Keratinocyte (primary cell): ENCODE measurements around the gene KDM5B. TPM values are rescaled to one million over a fixed set of nuclear protein-coding genes. Genes with fewer than 3 reads are reported as not detected.
"Not testable (repeated sequence)": the region's sequence is repeated elsewhere in the genome, so short reads cannot be mapped to it uniquely, and the experiment has no call there.

Experiments
- DNase-seq: peaks from one replicate; pipeline ENCODE4 v3.0.0-alpha.2; 2011; ENCODE audit warnings: low read depth, missing footprints, low spot score
- FAIRE-seq: peaks from 2 replicates; lab custom pipeline; 2011; peaks lifted over from hg19 to GRCh38; lab: Jason Lieb, UNC
- H2AFZ ChIP-seq: 2 replicates; pipeline ENCODE4 v1.6.0; 2012; ENCODE audit warnings: low read length, control low read depth, inconsistent platforms; ENCODE audit not compliant: control insufficient read depth
- H3K27ac ChIP-seq: 2 replicates; pipeline ENCODE4 v1.5.1; 2011; ENCODE audit warnings: low read length; ENCODE audit not compliant: control insufficient read depth, insufficient read depth
- H3K27me3 ChIP-seq: 3 replicates; pipeline ENCODE4 v1.6.0; 2011; ENCODE audit warnings: low read length; ENCODE audit not compliant: control insufficient read depth, insufficient read depth; ENCODE audit errors: extremely low read depth
- H3K36me3 ChIP-seq, 2 experiments: 2 replicates in 1 of 2; 3 replicates in 1 of 2; pipeline ENCODE4 v1.5.1; 2011; ENCODE audit warnings: low read length in 2 of 2, mild to moderate bottlenecking in 1 of 2; ENCODE audit not compliant: control insufficient read depth in 2 of 2, insufficient read depth in 2 of 2; ENCODE audit errors: extremely low read depth in 1 of 2
- H3K4me1 ChIP-seq: 3 replicates; pipeline ENCODE4 v1.5.1; 2011; ENCODE audit warnings: low read length; ENCODE audit not compliant: control insufficient read depth, insufficient read depth; ENCODE audit errors: extremely low read depth
- H3K4me2 ChIP-seq: 3 replicates; pipeline ENCODE4 v1.6.0; 2011; ENCODE audit warnings: low read depth, low read length; ENCODE audit not compliant: control insufficient read depth, insufficient read depth; ENCODE audit errors: extremely low read depth
- H3K4me3 ChIP-seq, 3 experiments: fragments of 200-600 bp in 1 of 3; sonication (generic) in 1 of 3; 2 replicates in 2 of 3; 3 replicates in 1 of 3; pipeline ENCODE4 v1.5.1; 2011 to 2016; ENCODE audit warnings: low read length in 3 of 3, mild to moderate bottlenecking in 3 of 3, control low read depth in 2 of 3, inconsistent platforms in 1 of 3, low read depth in 1 of 3, mixed read lengths in 1 of 3, mixed run types in 1 of 3, moderate library complexity in 1 of 3; ENCODE audit not compliant: control insufficient read depth in 2 of 3, insufficient read depth in 2 of 3; ENCODE audit errors: extremely low read depth in 1 of 3
- H3K79me2 ChIP-seq: 2 replicates; pipeline ENCODE4 v1.6.0; 2012; ENCODE audit warnings: low read length; ENCODE audit not compliant: control insufficient read depth, insufficient read depth
- H3K9ac ChIP-seq: 3 replicates; pipeline ENCODE4 v1.6.0; 2011; ENCODE audit warnings: low read length; ENCODE audit not compliant: control insufficient read depth, insufficient read depth; ENCODE audit errors: extremely low read depth
- H3K9me1 ChIP-seq: 3 replicates; pipeline ENCODE4 v1.6.0; 2011; ENCODE audit warnings: low read length; ENCODE audit not compliant: control insufficient read depth, insufficient read depth; ENCODE audit errors: extremely low read depth
- H3K9me3 ChIP-seq: 2 replicates; pipeline ENCODE4 v1.5.1; 2012; ENCODE audit warnings: low read depth, low read length; ENCODE audit not compliant: control insufficient read depth
- H4K20me1 ChIP-seq: 3 replicates; pipeline ENCODE4 v1.6.0; 2011; ENCODE audit warnings: low read length; ENCODE audit not compliant: control insufficient read depth, insufficient read depth; ENCODE audit errors: extremely low read depth
- EZH2 ChIP-seq: IDR thresholded peaks from one replicate; pipeline ENCODE4 v1.6.1; 2012; ENCODE audit warnings: inconsistent platforms, mild to moderate bottlenecking, low read length, moderate library complexity
- dilution Hi-C: fragments of 300-500 bp; cut with MboI; formaldehyde crosslinking; loops from one replicate; pipeline ENCODE4 v1.7.0; 2020; ENCODE audit warnings: low sequenced_read_pairs; ENCODE audit not compliant: extremely low pct_ligation_motif_present
- polyA plus RNA-seq, 5 experiments: library from polyadenylated mRNA; depleted of rRNA in 3 of 5; stranded (reverse) in 3 of 5; stranded (forward) in 1 of 5; unstranded in 1 of 5; fragments of >200 nt; gene quantifications; 1 replicate in 1 of 5; 2 replicates in 3 of 5; 3 replicates in 1 of 5; pipeline versions ENCODE4 v1.2.1 to v1.2.3, GENCODE V29; 2011 to 2012; ENCODE audit warnings: missing spikeins in 2 of 5, low read depth in 1 of 5, low replicate concordance in 1 of 5
- TF ChIP-seq, protein P1 (sequence below), 3 experiments: IDR thresholded peaks in 1 of 3; conservative IDR thresholded peaks in 1 of 3; optimal IDR thresholded peaks in 1 of 3; 2 replicates in 2 of 3; 3 replicates in 1 of 3; pipeline versions ENCODE3 to v1.5.1; 2011; ENCODE audit warnings: low read length in 3 of 3, mild to moderate bottlenecking in 3 of 3, moderate library complexity in 2 of 3, control low read depth in 1 of 3, inconsistent platforms in 1 of 3; ENCODE audit not compliant: insufficient read depth in 2 of 3; ENCODE audit errors: extremely low read depth in 1 of 3

Gene KDM5B
- polyA plus RNA-seq, 1 donor (not counting 4 experiments of a cell fraction or from before 2014, with no cell fraction given), result 60.1 TPM

DNA sequence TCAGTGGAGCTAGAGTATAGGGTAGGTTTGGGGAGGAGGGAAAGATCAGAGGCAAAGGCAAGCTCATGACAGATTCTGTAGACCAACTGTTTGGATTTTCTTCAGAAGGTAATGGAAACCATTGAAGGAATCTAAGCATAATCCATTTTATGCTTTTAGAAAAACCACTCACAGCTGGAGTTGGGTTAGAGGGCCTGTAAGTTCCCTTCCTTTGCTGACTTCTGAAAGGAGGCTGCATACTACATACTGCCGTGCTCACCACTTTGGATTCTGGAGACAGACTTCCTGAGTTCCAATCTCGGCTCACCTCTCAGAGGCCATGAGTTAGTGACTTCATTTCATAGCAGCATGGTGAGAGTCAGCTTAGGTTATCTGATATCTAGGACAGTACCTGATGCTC is 91.6 kb downstream of the KDM5B start:
- H3K36me3 ChIP-seq, result no peaks in the 10 kb centered on the region
- H2AFZ ChIP-seq, result no peak overlapping the region
- TF ChIP-seq, protein P1, sequence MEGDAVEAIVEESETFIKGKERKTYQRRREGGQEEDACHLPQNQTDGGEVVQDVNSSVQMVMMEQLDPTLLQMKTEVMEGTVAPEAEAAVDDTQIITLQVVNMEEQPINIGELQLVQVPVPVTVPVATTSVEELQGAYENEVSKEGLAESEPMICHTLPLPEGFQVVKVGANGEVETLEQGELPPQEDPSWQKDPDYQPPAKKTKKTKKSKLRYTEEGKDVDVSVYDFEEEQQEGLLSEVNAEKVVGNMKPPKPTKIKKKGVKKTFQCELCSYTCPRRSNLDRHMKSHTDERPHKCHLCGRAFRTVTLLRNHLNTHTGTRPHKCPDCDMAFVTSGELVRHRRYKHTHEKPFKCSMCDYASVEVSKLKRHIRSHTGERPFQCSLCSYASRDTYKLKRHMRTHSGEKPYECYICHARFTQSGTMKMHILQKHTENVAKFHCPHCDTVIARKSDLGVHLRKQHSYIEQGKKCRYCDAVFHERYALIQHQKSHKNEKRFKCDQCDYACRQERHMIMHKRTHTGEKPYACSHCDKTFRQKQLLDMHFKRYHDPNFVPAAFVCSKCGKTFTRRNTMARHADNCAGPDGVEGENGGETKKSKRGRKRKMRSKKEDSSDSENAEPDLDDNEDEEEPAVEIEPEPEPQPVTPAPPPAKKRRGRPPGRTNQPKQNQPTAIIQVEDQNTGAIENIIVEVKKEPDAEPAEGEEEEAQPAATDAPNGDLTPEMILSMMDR (optimal IDR thresholded peaks at IDR 0.05 in 1 of 3, IDR thresholded peaks at IDR 0.05 in 1 of 3, conservative IDR thresholded peaks at IDR 0.05 in 1 of 3; ENCODE audit: extremely low read depth in 1 of 3, insufficient read depth in 2 of 3, low read length in 3 of 3), result no peak
- no peak for TF ChIP-seq EZH2
- no peaks in the 10 kb centered on the region for H3K9me3 ChIP-seq
- no peak overlapping the region for H3K9ac ChIP-seq
- H4K20me1 ChIP-seq, result no peaks in the 10 kb centered on the region
- DNase-seq (no peak), FAIRE-seq (no peak)
- no peaks in the 10 kb centered on the region for H3K9me1 ChIP-seq
- no peak overlapping the region for H3K4me3 ChIP-seq
- no peaks in the 10 kb centered on the region for H3K4me1 ChIP-seq
- dilution Hi-C loops, result no loop called here
- peaks cover 16% of the 10 kb centered on the region for H3K27me3 ChIP-seq
- no peak overlapping the region for H3K27ac ChIP-seq
- H3K4me2 ChIP-seq, result no peak overlapping the region
- no peaks in the 10 kb centered on the region for H3K79me2 ChIP-seq

DNA sequence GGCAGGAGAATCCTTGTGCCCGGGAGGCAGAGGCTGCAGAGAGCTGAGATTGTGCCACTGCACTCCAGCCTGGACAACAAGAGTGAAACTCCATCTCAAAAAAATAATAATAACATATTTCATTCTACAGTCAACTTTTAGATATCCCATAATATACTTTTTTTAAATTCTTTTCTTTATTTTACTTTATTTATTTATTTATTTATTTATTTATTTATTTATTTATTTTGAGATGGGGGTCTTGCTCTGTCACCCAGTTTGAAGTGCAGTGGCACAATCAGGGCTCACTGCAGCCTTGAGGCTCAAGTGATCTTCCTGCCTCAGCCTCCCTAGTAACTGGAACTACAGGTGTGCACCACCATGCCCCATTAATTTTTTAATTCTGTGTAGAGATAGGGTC is 94.0 kb downstream of the KDM5B start:
- H3K27ac ChIP-seq, H3K36me3 ChIP-seq, H2AFZ ChIP-seq, H3K4me3 ChIP-seq, H3K9ac ChIP-seq, H3K9me1 ChIP-seq, H4K20me1 ChIP-seq, H3K4me2 ChIP-seq, DNase-seq, dilution Hi-C loops, H3K4me1 ChIP-seq, H3K79me2 ChIP-seq, FAIRE-seq, H3K9me3 ChIP-seq: not testable (repeated sequence)
- peaks cover 40% of the 10 kb centered on the region for H3K27me3 ChIP-seq

DNA sequence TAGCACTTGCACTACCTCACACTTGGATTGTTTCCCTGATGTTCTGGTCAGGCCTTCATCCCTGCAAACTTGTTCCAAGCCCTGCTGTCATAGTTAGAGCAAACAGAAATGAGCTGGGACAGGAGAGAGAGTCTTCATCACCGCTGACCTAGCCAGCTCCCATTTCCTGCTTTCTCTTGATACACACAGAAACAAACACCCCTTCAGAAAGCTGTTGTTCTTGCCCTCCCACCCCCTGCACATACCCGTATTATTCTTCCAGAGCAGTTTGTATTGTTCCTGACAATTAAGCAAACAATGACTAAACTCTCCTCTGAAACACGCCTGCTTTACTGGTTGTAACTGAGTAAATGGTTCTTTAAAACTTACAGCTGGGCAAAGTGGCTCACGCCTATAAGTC is 95.1 kb downstream of the KDM5B start:
- H3K4me2 ChIP-seq, result no peak overlapping the region
- H3K36me3 ChIP-seq, result no peaks in the 10 kb centered on the region
- H3K27ac ChIP-seq, result no peak overlapping the region
- dilution Hi-C loops, result no loop called here
- TF ChIP-seq EZH2, result no peak
- TF ChIP-seq, protein P1 (optimal IDR thresholded peaks at IDR 0.05 in 1 of 3, IDR thresholded peaks at IDR 0.05 in 1 of 3, conservative IDR thresholded peaks at IDR 0.05 in 1 of 3; ENCODE audit: extremely low read depth in 1 of 3, insufficient read depth in 2 of 3, low read length in 3 of 3), result no peak
- no peak for DNase-seq
- no peak overlapping the region for H3K9ac ChIP-seq
- H3K4me3 ChIP-seq, result no peak overlapping the region
- no peak overlapping the region for H2AFZ ChIP-seq
- H3K9me3 ChIP-seq, result no peaks in the 10 kb centered on the region
- no peaks in the 10 kb centered on the region for H3K4me1 ChIP-seq
- H3K9me1 ChIP-seq, result no peaks in the 10 kb centered on the region
- no peaks in the 10 kb centered on the region for H4K20me1 ChIP-seq
- no peaks in the 10 kb centered on the region for H3K79me2 ChIP-seq
- peaks cover 51% of the 10 kb centered on the region for H3K27me3 ChIP-seq
- no peak for FAIRE-seq
